NCI-H774 (cell line): ENCODE measurements around the gene RBBP8.

Experiments used
- DNase-seq: peaks from one replicate; lab custom pipeline; 2025; lab: John Stamatoyannopoulos, UW

RBBP8 gene

DNA sequence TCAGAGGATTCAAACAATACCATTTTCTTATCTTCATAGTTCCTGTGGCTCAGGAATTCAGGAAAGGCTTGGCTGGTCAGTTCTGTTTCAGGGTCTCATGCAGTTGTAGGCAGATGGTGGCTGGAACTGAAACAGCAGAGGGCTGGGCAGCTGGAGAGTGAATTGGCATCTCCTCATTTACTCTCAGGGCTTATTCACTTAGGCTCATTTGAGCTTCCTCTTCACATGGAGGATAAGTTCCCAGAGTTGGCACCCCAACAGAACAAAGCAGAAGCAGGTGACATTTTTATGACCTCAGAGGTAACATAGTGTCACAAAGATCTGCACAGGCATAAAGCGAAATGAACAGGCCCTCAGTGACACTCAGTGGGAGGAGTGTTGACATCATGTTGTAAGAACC lies 66.1 kb downstream of the RBBP8 start:
- no peak for DNase-seq

DNA sequence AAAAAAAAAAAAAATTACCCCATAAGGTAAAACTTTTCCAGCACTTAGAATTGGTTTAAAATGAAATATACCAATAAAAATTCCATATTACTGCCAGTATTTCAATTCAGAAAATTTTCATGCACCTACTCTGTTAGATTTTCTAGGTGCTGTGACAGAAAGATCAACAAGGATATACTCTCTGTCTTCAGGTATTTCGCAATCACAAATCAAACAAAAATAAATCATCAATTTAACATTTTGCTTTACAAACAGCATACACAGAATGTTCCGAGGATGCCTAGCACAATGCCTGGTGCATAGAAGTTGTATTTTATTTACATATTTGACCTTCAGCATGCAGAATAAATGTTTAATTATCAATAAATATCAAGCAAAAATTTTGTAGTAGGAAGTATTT lies 66.5 kb downstream of the RBBP8 start:
- DNase-seq, result no peak

DNA sequence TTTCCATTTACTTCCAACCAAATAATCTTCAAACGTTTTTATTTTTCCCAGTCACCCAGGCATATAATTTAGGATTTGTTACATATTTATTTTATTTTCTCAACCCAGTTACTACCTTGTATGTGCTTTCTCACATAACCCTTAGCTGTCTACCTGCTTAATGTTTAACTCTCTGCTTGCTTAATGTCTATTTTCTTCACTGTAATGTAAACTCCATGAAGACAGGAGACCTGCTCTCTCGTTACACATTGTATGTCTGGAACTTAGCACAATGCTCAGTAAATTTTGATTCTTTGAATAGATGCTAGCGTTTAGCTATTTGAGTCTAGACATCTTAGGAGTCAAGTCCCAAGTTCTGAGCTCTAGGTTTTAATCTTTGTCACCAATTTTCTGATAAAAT lies 70.2 kb downstream of the RBBP8 start:
- no peak for DNase-seq

DNA sequence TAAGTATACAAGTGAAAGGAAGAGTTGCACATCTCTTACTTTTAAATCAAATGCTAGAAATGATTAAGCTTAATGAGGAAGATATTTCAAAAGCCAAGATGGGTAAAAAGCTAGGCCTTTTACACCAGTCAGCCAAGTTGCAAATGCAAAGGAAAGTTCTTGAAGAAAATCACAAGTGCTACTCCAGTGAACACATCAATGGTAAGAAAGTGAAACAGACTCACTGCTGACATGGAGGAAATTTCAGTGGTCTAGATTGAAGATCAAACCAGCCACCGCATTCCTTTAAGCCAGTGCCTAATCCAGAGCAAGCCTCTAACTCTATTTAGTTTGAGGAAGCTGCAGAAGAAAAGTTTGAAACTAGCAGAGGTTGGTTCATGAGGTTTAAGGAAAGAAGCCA lies 79.1 kb downstream of the RBBP8 start:
- DNase-seq, result no peak

DNA sequence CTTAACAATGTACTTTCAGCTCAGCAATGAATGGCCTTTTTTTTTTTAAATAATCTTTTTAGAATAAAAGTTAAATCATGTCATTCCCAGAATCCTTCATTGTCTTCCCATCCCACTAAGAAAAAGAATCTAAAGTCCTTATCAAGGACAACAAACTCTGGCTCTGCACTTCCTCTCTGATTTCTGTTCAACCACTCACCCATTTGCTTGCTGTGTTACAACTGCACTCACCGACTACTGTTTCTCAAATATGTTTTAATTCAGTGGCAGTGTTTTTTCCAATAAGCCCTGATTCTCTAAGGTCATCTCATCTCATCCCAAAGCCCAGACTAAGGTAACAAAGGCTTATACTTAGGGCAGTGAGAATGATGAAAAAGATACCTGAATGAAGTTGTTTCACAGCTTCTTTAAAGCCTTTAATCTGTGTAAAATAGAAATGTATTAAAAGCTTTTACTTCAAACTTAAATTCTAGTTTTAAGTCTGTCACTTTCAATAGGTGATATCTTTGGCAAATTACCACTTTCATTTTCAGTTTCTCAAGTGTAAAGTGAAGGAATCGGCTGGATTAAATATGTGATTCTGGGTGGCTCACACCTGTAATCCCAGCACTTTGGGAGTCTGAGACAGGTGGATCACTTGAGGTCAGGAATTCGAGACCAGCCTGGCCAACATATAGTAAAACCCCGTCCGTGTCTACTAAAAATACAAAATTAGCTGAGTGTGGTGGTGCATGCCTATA lies 87.6 kb downstream of the RBBP8 start:
- DNase-seq, result no peak

DNA sequence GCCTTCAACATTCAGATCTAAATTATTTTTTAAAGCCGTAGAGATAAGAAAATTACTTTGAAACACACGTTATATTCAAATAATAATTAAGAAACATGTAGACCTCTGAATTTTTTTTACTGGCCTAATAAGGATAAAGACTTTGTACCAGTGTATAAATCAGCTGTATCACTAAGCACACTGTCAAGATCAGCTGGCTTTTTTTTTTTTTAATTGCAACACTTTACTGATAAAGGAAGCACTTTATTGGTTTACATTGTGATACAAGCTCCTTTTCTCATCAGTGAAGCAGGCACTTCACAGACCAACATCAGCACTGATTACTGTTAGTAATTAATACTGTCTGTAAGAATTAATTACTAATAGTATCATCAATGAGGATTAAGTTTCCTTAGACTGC lies 88.5 kb downstream of the RBBP8 start:
- DNase-seq, result no peak

DNA sequence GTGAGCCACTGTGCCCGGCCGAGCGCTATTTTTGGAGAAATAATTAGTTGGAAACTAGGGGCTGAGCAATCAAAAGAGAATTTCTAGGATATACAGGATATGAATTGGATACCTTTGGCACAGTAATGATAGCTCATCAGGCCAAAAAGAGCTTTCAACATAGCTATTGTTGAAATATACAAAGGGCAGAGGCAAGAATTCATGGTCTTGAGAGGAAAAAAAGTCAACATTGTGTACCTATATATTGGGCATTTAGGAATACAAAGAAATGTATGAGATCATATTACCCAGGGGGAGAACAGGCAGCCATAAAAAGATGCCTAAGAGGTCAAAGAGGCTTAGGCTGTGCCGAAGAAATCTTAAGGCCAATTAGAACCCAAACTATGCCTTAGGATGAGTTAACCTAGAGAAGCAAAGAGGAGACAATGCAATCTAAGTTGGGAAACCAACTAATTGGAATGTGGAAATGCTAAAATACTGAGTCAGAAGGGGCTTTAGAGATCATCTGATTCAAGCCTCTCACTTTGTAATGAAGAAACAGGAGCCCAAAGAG lies 99.0 kb downstream of the RBBP8 start:
- no peak for DNase-seq

DNA sequence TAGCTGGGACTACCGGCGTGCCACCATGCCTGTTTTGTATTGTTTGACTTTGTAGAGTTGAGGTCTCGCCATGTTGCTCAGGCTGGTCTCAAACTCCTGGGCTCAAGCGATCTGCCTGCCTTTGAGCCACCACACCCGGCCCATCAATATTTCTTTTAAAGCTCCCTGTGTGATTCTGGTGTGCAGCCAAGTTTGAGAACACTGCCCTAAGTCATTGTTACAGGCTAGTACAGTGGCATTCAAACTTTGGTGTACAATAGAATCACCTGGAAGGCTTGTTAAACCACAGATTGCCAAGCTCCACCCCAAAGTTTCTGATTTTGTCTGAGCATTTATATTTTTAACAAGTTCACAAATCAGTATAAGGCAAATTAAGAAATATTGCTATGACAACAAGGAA lies 99.9 kb downstream of the RBBP8 start:
- DNase-seq, result no peak

DNA sequence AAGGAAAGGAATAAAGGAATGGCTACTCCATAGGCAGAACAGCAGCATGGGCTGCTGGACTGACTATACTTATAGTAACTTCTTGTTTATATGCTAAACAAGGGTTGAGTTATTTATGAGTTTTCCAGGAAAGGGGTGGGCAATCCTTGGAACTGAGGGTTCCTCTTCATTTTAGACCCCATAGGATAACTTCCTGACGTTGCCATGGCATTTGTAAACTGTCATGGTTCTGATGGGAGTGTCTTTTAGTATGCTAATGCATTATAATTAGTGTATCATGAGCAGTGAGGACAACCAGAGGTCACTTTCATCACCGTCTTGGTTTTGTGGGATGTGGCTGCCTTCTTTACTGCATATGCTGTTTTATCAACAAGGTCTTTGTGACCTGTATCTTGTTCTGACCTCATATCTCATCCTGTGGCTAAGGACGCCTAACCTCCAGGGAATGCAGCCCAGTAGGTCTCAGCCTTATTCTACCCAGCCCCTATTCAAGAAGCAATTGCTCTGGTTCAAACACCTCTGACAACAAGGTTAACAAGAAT lies 103.6 kb downstream of the RBBP8 start:
- DNase-seq, result no peak

DNA sequence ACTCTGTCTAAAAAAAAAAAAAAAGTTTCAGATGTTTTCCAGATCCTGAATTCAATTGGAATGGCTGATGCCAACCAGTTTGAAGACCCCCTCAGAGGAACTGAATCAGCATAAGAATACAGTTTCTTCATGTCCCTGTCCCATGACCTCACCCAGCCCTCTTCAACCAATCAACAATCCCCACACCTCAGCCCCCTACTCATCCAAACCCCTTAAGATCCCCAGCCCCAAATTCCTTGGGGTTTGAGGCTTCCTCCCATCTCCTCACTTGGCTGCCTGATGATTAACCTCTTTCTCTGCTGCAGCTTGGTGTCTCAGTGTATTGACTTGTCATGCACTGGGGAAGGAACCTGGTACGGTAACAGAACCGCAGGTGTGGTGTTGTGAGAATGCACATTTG lies 104.5 kb downstream of the RBBP8 start:
- DNase-seq, result no peak

DNA sequence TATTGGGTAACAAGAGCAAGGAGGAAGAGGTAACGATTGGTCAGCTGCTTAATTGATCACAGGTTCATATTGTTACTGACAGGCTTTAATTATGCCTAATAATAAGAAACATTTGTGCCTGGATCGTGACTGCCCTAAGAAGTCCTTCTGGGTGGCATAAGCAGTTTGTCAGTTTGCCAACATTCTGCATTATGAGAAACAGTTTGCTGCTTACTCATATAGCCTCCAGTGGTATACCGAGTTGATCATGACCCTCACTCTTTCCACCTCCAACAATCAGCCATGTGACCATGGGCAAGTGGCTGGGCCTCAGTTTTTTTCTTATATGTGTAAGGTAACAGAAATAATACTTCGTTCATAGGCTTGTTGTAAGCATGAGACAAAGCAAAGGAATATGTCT lies 105.6 kb downstream of the RBBP8 start:
- DNase-seq, result no peak

DNA sequence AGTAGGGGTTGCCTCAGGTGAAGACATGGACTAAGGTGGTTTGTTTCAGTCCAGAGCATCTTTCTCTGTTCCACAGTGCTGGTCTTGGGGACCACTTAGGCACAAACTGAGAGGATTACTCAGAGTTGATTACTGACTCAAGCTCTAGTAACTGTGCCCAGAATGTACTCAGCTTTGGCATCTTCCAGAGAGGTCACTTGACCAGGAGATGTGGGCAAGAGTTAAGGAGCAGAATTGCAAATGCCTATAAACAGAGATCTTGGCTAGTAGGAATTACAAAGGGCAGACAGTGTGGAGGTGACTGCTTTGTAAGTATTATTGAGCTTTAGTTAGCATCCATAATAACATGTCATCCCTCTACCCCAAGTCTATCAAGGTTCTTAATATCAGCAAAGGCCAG lies 109.0 kb downstream of the RBBP8 start:
- no peak for DNase-seq

DNA sequence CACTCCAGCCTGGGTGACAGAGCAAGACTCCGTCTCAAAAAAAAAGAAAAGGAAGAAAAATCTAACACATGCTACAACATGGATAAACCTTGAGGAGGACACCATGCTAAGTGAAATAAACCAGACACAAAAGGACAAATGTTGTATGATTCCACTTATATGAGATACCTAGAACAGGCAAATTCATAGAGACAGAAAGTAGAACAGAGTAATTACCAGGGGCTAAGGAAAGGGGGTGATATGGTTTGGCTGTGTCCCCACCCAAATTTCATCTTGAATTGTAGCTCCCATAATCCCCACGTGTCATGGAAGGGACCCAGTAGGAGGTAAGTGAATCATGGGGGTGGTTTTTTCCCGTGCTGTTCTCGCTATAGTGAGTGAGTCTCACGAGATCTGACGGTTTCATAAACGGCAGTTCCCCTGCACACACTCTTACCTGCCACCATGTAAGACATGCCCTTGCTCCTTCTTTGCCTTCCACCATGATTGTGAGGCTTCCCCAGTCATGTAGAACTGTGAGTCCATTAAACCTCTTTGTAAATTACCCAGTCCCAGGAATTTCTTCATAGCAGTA lies 110.8 kb downstream of the RBBP8 start:
- no peak for DNase-seq

DNA sequence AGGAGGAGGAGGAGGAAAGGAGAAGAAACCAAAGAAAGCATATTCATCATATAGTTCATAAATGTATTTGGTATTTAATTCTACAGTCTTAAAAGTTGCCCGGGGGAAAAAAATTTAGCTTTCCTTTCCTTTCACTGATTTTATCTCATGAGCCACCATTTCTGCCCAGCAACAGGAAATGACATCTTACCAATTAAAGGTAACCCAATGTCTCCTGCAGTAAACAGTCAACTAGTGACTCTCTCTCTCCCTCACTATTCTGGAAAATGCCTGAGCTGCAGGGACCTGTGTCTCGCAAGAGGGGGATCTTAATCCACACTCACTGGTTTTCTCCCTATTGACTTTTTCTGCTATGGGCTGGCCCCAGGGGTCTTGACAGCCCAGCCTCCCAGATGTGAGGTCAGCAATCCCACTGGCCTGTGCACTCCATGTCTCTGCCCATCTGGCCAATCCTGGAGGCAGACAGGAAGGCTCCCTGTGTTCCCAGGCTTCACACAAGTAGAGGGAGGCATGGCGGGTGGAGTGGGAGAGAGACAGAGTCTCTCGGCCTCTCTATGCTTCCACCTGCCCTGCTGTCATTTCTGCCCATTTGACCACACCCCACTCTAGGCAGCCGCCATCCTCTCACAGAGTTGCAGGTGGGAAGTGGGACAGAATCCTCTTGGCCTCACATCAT lies 116.7 kb downstream of the RBBP8 start:
- no peak for DNase-seq

DNA sequence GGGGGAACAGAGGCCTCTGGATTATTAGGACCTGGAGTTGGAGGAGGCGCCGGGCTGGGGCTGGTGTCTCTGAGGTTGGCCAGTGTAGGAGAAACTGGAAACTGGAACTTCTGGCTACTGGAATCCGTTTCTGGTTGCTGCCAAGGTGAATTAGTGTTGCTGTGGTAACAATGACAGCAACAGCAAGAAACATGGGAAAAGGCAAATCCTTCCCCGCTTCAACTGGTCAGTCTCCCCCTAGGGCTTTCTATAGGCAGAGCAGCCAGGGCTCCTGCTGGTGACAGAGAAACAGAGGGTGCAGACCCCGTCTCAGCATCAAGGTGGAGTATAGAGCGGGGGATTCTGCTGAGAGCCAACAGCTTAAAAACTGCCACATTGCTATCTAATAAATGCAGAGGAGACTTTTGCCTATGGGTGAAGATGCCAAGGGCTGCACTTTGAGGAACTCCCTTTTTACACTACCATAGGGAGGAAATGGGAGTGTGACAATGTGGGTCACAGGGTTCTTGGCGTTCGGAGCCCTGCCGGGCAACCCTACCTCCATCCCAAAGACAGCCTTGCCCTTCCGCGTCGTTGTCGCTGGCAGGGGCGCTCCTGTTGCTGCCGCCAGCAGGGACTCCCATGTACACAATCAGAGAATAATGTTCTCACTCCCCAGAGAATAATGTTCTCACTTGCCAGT lies 120.8 kb downstream of the RBBP8 start:
- DNase-seq, result no peak

DNA sequence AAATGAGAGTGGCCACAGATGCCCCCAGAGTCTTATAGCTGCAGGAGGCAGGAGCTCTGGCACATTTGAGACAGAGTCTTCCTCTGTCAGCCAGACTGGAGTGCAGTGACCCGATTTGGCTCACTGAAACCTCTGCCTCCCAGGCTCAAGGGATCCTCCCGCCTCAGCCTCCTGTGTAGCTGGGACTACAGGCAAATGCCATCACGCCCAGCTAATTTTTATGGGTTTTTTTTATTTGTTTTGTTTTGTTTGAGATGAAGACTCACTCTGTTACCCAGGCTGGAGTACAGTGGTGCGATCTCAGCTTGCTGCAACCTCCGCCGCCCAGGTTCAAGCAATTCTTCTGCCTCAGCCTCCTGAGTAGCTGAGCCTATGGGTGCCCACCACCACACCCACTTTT lies 121.4 kb downstream of the RBBP8 start:
- no peak for DNase-seq

DNA sequence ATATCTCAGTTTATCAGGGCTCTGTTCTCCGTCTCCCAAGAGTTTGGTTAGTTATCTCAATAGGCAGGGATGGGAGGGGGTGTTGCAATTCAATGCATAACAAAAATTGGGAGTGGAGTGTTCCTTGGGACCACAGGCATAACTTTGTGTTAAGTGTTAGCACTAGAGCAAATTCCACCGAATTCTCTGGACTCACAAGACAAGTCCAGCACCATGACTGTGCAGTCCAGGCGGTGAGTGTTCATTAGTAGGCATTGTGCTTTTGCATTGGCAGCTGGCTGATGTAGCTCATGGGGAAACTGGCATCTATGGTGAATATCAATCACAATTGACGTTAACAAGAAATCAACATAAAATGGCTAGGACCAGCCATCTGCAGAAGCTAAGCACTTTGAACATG lies 123.2 kb downstream of the RBBP8 start:
- DNase-seq, result no peak

DNA sequence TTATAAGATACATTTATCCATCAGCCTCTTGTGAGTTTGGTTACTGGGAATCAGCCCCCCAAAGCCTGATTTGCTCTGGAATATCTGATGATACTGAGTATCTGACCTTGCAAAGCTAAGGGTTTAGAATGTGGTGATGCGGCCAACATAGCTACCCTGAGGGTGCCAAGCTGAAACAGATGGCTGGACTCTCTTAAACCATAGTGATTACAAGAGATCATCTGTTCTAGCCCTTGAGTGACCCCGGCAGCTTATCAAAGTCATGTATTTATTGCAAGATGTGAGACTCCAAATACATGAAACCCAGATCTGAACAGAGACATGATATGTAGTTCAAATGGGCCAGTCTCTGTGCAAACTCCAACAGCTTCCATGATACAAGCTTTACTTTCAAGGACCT lies 124.0 kb downstream of the RBBP8 start:
- DNase-seq, result no peak

DNA sequence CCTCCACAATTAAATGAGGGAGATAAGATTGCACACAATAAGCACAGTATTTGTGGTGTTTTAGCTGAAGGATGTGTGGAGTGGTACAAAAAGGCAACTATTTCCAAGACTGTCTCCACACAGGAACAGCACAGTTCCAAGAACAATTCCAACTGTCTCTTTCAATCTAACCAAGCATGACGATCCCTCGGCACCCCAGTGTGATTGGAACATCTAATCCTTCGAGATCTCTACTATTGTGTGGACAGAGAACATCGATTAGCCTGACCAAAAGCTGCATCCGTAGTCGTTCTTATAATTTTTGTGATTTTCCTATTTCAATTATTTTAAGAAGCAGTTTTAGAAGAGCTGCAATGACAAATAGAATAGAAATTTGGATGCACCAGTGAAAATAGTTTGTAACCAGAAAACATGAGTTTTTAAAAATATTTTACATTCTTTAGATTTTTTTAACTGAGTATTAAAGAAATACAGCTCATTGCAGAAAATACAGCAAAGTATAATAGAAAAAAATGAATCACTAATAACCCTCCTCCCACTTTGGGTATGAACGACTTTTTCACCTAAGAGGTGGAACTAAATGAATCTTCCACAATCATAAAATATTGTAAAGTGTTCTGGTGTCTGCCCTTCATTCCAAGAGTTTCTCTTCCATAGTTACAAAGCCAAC lies 125.8 kb downstream of the RBBP8 start:
- no peak for DNase-seq

DNA sequence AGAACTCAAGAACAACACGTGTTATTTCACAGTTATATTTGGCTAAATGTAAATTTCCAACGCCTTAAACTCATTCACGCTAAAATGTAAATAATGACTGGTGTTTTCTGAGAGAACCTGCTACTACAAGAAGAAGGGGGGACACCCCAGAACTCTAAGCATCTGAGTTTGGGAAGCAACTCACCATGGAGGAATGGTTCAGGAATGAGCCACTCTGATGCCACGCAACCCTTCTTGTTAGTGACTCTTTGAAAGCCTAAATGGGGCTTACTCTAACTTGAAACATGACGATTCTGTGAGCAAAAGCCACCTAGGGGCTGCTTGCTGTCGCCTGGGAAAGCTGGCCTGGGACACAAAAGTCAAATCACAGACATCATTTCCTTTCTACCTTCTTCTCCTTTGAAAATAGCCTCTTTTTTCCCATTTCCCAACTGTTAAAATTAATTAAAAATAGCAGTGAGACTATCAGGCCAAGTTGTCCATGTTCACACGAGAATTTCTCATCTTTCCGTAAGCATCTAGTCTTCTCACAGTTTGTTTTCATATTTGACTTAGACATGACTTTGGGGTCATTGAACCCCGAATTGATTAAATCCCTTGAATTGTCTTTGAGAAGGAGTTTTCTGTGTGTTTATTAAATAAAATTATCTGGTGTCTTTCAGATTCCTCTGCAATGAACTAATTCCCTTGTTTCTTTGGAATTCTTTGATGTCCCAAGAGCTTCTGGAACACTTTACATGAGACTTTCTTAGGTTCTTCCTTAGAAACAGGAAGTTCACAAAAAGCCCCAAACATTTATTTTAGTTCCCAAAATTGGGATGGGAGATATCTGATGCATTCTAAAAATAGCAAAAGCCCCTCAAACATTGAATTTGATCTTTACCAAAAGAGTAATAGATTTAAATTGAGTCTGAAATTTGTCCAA lies 126.7 kb downstream of the RBBP8 start:
- no peak for DNase-seq

DNA sequence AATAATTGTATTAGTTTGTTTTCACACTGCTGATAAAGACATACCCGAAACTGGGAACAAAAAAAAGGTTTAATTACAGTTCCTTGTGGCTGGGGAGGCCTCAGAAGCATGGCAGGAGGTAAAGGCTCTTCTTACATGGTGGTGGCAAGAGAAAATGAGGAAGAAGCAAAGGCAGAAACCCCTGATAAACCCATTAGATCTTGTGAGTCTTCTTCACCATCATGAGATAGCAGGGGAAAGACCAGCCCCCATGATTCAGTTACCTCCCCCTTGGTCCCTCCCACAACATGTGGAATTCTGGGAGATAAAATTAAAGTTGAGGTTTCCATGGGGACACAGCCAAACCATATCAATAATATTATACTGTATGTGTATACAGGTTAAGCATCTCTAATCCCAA lies 128.9 kb downstream of the RBBP8 start:
- DNase-seq, result no peak
